Stimulated activated CD4-positive, alpha-beta T cell treated with anti-CD3 and anti-CD28 coated beads, TNF-alpha, amount 100 ng/mL, for 4 hours (primary cell): ENCODE measurements around the gene IL1A.
"Not testable (repeated sequence)": the region's sequence is repeated elsewhere in the genome, so short reads cannot be mapped to it uniquely, and the experiment has no call there.

Experiments
- DNase-seq, 3 experiments: peaks; one replicate each; pipeline ENCODE4 v3.0.0-alpha.2; 2020; ENCODE audit warnings: low read depth in 3 of 3

The IL1A gene, protein sequence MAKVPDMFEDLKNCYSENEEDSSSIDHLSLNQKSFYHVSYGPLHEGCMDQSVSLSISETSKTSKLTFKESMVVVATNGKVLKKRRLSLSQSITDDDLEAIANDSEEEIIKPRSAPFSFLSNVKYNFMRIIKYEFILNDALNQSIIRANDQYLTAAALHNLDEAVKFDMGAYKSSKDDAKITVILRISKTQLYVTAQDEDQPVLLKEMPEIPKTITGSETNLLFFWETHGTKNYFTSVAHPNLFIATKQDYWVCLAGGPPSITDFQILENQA

GRCh38 chr2:112784199-112785189 lies at the start of gene IL1A:
IL1A (minus strand) TSS chr2:112784493; CDS start chr2:112783770, 723 bp downstream.
- DNase-seq, result no peak

- DNase-seq, result no peak
Observed at GRCh38 chr2:112833976-112834375, 49.7 kb upstream of the IL1A start.

GRCh38 chr2:112833639-112833931 lies 49.3 kb upstream of the IL1A start:
- DNase-seq, result not testable (repeated sequence)

DNA sequence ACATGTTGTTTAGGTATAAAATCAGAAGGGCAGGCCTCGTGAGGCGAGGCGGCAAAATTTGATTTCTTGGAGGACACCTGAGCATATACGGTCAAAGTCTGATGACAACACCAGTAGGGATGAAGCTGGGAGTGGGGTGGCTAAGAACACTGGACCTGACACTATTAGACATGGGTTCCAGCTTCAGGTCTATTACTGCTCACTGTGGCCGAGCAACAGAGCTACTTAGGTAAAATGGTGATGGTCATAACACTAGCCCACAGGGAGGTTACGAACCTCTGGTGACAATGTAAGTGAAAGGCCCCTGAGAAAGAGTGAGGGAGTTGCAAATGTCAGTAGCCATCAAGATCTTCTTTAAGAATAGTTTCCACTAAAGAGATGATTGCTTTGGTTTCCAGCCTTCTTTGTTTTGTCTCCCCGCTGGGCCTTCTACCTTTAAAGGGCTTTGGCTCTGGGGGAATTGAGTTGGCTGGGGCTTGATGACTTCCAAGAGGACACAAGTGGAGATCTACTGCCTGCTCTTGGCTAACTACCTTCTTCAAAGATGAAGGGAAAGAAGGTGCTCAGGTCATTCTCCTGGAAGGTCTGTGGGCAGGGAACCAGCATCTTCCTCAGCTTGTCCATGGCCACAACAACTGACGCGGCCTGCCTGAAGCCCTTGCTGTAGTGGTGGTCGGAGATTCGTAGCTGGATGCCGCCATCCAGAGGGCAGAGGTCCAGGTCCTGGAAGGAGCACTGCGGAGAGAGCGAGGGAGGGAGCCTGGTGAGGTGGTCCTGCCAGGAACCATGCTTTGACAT lies 48.7 kb upstream of the IL1A start:
- DNase-seq, result no peak

GRCh38 chr2:112831946-112832840 lies 47.9 kb upstream of the IL1A start:
- no peak for DNase-seq

GRCh38 chr2:112831513-112831845 lies 47.2 kb upstream of the IL1A start:
- no peak for DNase-seq

GRCh38 chr2:112830682-112831512 lies 46.6 kb upstream of the IL1A start:
- DNase-seq, result no peak

GRCh38 chr2:112829961-112830681 lies 45.8 kb upstream of the IL1A start:
- DNase-seq, result no peak

- DNase-seq, result no peak
Observed at GRCh38 chr2:112829101-112829960, 45.0 kb upstream of the IL1A start.

DNA sequence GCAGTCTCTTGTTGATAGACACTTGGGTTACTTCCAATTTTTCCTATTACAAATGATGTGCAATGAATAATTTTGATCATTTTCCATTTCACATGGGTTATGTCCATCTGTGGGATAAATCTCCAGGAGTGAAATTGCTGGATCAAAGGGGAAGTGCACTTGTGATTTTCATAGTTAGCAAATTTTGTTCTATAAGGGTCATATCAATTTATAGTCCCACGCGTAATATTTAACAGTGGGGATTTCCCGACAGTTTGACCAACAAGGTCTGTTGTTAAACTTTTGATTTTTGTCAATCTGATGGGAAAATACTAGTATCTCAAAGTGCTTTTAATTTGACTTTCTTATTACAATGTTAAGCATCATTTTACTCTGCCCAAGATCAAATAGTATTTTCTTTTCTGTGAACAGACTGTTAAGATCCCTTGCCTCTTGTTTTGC lies 44.0 kb upstream of the IL1A start:
- DNase-seq, result no peak

DNA sequence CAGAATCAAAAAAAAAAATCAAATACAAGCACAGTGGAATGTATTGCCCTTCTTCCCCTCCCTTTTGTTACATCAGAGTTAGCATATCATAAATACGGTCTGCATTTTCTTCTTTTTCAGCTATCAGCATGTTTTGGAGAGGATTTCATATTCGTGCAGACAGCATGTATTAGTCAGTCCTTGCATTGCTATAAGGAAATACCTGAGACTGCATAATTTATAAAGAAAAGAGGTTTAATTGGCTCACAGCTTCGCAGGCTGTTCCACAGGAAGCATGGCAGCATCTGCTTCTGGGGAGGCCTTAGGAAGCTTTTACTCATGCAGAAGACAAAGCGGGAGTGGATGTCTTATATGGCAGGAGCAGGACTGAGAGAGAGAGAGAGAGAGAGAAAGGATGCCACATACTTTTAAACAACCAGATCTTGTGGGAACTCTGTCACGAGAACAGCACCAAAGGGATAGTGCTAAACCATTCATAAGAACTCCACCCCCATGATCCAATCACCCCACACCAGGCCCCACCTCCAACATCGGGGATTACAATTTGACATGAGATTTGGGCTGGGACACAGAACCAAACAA lies 43.4 kb upstream of the IL1A start:
- no peak for DNase-seq

GRCh38 chr2:112827009-112827408 lies 42.7 kb upstream of the IL1A start:
- no peak for DNase-seq

- no peak for DNase-seq
Observed at GRCh38 chr2:112825706-112826105, 41.4 kb upstream of the IL1A start.

DNA sequence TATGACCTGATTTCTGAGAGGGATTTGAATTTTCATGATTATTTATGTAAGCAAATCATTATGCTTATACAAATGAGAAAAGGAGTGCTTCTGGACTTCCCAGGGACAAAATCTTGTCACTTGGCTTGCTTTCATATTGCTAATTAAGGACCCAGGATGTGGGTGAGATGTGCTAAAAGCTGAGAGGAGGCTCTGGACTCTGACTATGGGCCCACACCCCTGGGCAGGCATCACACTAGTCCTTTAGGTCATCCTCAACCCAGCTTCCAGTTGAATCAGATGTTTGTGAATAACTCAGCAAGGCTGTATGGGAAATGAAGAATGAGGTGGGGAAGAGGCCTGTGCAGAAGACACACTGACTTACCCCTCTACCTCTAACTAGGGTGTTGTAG lies 40.4 kb upstream of the IL1A start:
- no peak for DNase-seq

DNA sequence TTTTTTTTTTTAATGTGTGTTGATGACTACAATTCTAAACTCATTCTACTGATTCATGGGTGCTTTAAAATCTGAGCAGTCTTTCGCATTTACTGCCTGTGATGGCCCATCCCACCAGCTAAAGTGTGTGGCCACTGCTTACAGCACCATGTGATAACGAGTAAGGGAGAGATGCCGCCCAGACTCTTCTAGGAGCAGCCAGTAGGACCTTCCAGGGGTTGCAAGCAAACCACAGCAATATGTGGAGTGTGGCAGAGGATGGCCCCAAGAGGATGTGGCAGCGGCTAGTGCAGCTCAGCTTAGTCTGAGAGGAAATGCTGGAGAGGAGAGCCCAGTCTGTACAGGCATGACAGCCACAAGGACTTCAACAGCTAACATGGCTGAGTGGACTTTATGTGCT lies 37.4 kb upstream of the IL1A start:
- no peak for DNase-seq

- no peak for DNase-seq
Observed at GRCh38 chr2:112821142-112821541, 36.8 kb upstream of the IL1A start.

DNA sequence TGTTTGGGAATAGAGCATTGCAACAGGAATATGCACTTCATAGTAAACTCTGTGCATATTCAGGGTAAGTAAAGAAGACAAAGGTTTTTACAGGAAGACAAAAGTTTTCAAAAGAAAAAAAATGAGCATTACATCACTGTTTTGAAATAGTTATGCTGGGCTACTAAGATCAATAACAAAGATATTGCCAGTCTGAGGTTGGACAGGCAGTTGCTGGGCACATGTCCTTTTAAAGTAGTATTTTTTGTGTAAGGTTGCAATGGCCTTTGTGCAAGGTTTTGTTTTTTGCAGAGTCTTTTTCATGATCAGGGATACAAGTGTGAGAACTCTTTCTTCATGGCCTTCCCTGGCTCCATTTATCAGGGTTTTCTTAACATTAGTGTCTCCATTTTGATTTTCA lies 36.0 kb upstream of the IL1A start:
- no peak for DNase-seq

- no peak for DNase-seq
Observed at GRCh38 chr2:112819081-112819480, 34.8 kb upstream of the IL1A start.
